ENCODE measurements around the gene MRPL28.
"Not testable (repeated sequence)": the region's sequence is repeated elsewhere in the genome, so short reads cannot be mapped to it uniquely, and the experiment has no call there.

Gene MRPL28

DNA sequence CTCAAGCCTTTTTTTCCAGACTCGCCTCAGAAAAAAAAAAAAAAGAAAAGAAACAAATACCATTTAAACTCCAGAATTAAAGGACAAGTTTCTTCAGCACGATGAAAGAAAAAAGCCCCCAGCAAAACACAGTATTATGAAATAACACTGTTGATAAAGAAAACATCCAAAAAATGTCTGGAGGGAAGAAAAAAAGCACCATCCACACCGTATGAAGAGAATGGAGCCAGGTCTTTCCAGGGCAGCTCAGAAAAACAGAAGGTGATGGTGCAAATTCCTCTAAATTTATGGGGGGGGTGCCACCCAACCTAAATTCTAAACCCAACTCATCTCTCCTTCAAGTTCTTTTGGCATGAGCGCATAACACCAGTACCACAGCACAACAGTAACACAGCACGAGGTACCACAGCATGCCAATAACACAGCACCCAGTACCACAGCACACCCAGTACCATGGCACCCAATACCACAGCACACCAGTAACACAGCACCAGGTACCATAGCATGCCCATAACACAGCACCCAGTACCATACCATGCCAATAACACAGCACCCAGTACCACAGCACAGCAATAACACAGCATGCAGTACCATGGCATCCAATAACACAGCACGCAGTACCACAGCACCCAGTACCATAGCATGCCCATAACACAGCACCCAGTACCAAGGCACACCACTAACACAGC, 36.8 kb downstream of the MRPL28 start:
- H3K4me3 ChIP-seq (ENCODE audit: severe bottlenecking): no peak overlapping the region
- TF ChIP-seq, protein P1, sequence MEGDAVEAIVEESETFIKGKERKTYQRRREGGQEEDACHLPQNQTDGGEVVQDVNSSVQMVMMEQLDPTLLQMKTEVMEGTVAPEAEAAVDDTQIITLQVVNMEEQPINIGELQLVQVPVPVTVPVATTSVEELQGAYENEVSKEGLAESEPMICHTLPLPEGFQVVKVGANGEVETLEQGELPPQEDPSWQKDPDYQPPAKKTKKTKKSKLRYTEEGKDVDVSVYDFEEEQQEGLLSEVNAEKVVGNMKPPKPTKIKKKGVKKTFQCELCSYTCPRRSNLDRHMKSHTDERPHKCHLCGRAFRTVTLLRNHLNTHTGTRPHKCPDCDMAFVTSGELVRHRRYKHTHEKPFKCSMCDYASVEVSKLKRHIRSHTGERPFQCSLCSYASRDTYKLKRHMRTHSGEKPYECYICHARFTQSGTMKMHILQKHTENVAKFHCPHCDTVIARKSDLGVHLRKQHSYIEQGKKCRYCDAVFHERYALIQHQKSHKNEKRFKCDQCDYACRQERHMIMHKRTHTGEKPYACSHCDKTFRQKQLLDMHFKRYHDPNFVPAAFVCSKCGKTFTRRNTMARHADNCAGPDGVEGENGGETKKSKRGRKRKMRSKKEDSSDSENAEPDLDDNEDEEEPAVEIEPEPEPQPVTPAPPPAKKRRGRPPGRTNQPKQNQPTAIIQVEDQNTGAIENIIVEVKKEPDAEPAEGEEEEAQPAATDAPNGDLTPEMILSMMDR (IDR thresholded peaks at IDR 0.05; ENCODE audit: poor library complexity, severe bottlenecking): no peak
- ATAC-seq (ENCODE audit: low read depth): no peak

DNA sequence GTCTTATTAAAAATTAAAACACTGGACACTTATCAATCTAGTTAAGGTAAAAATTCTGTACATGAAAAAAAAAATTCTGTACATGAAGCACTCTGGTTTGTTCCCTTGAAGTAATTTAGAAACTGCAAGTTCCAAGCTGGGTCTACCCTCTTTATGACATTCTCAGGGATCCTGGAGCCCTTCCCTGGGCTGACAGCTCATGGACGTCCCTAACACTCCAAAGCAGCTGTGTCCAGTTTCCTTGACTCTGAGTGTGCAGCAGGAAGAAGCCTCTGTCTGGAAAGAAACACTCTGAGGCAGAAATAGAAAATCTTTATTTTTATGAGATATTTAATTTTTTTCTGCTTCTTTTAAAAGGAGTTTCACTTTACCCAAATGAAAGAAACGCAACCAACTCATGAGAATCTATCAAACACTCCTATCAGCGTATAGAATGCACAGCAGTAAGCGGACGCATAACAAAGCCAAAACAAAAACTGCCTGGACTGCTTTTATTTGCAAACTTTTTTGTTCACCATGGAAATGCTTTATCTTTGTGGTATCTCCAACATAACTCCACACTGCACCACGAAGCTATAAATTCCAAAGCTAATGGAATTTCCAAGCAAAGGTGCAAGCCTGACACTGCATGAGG, 39.0 kb downstream of the MRPL28 start:
- not testable (repeated sequence) for H3K9me3 ChIP-seq (ENCODE audit: severe bottlenecking); DNase-seq (ENCODE audit: low spot score); ATAC-seq (ENCODE audit: low read depth); H3K4me3 ChIP-seq (ENCODE audit: severe bottlenecking); H3K27ac ChIP-seq (ENCODE audit: poor library complexity, severe bottlenecking); H3K27me3 ChIP-seq (ENCODE audit: insufficient read depth, poor library complexity, severe bottlenecking); H3K36me3 ChIP-seq (ENCODE audit: low read depth)
- peaks cover 18% of the 10 kb centered on the region for H3K4me1 ChIP-seq (ENCODE audit: insufficient read depth, poor library complexity, severe bottlenecking)

More for the DNA sequence above, 36.8 kb downstream of the MRPL28 start:
- no peaks in the 10 kb centered on the region for H3K27me3 ChIP-seq (ENCODE audit: insufficient read depth, poor library complexity, severe bottlenecking)
- H3K27ac ChIP-seq (ENCODE audit: poor library complexity, severe bottlenecking): no peak overlapping the region
- no peak for DNase-seq (ENCODE audit: low spot score)
- peaks cover 4% of the 10 kb centered on the region for H3K4me1 ChIP-seq (ENCODE audit: insufficient read depth, poor library complexity, severe bottlenecking)
- no peaks in the 10 kb centered on the region for H3K9me3 ChIP-seq (ENCODE audit: severe bottlenecking)
- H3K36me3 ChIP-seq (ENCODE audit: low read depth): peaks cover 5% of the 10 kb centered on the region; the same call in 1 of the 2 replicates

DNA sequence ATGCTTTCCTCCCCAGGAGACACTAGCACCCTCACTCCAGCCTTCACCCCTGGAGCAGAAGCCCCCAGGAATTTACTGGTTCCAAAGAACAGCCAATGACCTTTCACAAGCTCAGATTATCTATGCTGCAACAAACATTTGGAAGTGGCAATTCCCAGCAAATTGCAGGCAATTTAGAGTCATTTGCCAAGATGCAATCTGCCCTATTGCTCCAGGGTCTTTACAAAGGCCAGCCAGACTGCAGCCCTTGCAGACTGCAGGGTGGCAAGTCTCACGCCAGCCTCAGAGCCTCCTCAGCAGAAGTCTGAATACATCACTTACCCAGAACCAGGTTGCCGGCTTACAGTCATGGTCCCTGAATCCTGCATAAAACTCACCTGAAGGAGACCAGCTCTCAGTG, 39.6 kb downstream of the MRPL28 start:
- DNase-seq (ENCODE audit: low spot score) (no peak), ATAC-seq (ENCODE audit: low read depth) (no peak)
- Histone ChIP-seq H3K36me3 (ENCODE audit: low read depth) (peaks cover 5% of the 10 kb centered on the region; the same call in 1 of the 2 replicates), H3K9me3 (ENCODE audit: severe bottlenecking) (no peaks in the 10 kb centered on the region), H3K27me3 (ENCODE audit: insufficient read depth, poor library complexity, severe bottlenecking) (no peaks in the 10 kb centered on the region), H3K27ac (ENCODE audit: poor library complexity, severe bottlenecking) (no peak overlapping the region), H3K4me3 (ENCODE audit: severe bottlenecking) (no peak overlapping the region), H3K4me1 (ENCODE audit: insufficient read depth, poor library complexity, severe bottlenecking) (peaks cover 18% of the 10 kb centered on the region)
- TF ChIP-seq, protein P1 (IDR thresholded peaks at IDR 0.05; ENCODE audit: poor library complexity, severe bottlenecking): no peak

DNA sequence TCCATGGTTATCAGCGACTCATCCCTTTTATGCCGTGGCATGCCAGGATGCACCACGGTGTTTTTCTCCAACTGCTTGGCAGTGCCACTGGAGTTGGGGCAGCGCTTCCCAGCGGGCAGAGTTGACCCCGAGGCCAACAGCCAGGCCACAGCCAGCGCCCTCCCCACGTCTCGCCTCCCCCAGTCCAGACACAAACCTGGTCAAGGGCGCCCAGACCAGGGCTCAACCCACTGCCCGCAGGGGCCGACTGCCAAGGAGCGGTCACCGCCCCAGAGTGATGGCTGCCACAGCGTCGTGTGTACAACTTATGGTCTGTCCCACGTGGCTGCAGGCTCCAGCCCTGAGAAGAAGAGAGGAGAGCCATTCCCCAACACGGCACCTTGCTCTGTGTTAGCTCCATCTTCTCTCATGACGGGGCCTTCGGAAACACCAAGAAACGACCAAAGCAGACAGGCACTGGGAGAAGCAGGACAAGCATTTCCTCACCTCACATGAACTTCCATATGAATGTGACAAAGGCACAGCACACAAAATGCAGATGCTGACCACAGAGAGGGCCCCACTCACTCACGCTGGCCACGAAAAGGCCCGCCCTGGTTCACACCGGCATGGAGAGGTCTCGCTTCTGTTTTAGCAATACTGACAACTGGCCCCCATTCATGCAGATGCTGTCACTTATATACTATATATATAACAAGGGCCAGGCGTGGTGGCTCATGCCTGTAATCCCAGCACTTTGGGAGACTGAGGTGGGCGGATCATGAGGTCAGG, 44.8 kb downstream of the MRPL28 start:
- Histone ChIP-seq H3K4me1 (ENCODE audit: insufficient read depth, poor library complexity, severe bottlenecking) (peaks cover 18% of the 10 kb centered on the region), H3K27me3 (ENCODE audit: insufficient read depth, poor library complexity, severe bottlenecking) (no peaks in the 10 kb centered on the region), H3K9me3 (ENCODE audit: severe bottlenecking) (no peaks in the 10 kb centered on the region), H3K4me3 (ENCODE audit: severe bottlenecking) (no peak overlapping the region), H3K36me3 (ENCODE audit: low read depth) (peaks cover 5% of the 10 kb centered on the region; the same call in 1 of the 2 replicates), H3K27ac (ENCODE audit: poor library complexity, severe bottlenecking) (no peak overlapping the region)
- ATAC-seq (ENCODE audit: low read depth): no peak
- no peak for DNase-seq (ENCODE audit: low spot score)
- TF ChIP-seq, protein P1 (IDR thresholded peaks at IDR 0.05; ENCODE audit: poor library complexity, severe bottlenecking): no peak

Measured in RWPE2 (cell line).